K562 treated with DMSO at 1 percent for 24 hours (cell line): ENCODE measurements around the gene SULT1C4. TPM values are rescaled to one million over a fixed set of nuclear protein-coding genes. Genes with fewer than 3 reads are reported as not detected.

Experiments
- total RNA-seq: library from RNA; unstranded; fragments of 300-600 nt; gene quantifications from 2 replicates; pipeline ENCODE4 v1.2.3, GENCODE V29; 2022; ENCODE audit warnings: low read depth; ENCODE audit not compliant: insufficient read depth

The SULT1C4 gene
- 0.30 TPM in 1 of 2 replicates, not detected in the other for total RNA-seq

GRCh38 chr2:108377815-108378630 is at the start of gene SULT1C4:
SULT1C4 (plus strand) TSS chr2:108377954; CDS start chr2:108378338, 384 bp downstream.

Other genes starting within 250 kb of the SULT1C4 start
- gene SULT1C3, start 138.0 kb upstream of the SULT1C4 start, total RNA-seq, result not detected in 2 replicates
- gene SULT1C2, start 89.1 kb upstream of the SULT1C4 start, total RNA-seq, result not detected in 2 replicates
- 12.0 and 15.6 TPM in 2 replicates for gene GCC2, start 71.3 kb downstream of the SULT1C4 start, total RNA-seq
- 121 and 134 TPM in 2 replicates for gene LIMS1, start 156.5 kb downstream of the SULT1C4 start, total RNA-seq